ENCODE results near the gene CACNA2D1.

The CACNA2D1 gene

DNA sequence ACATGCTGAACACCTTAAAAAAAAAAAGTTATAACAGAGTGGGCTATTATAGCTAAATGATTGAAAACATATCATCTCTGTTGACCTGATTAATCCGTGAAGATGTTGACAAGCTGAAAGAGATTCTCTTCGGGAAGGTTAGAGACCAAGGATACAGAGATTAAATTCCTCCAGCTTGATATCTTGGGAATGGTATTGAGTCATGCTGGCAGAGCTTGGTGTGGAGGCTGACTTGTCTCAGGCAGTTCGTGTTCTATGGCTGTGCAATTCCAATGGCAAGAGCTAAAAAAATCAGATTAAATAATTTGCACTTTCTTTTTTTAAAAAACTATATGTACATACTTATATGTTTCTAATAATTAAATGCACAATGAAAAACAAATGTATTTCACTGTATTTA is 24.9 kb upstream of the CACNA2D1 start:
- H3K4me3 ChIP-seq (ENCODE audit: low read length): no peak overlapping the region
- DNase-seq (ENCODE audit: low read depth): no peak
- TF ChIP-seq, protein P1, sequence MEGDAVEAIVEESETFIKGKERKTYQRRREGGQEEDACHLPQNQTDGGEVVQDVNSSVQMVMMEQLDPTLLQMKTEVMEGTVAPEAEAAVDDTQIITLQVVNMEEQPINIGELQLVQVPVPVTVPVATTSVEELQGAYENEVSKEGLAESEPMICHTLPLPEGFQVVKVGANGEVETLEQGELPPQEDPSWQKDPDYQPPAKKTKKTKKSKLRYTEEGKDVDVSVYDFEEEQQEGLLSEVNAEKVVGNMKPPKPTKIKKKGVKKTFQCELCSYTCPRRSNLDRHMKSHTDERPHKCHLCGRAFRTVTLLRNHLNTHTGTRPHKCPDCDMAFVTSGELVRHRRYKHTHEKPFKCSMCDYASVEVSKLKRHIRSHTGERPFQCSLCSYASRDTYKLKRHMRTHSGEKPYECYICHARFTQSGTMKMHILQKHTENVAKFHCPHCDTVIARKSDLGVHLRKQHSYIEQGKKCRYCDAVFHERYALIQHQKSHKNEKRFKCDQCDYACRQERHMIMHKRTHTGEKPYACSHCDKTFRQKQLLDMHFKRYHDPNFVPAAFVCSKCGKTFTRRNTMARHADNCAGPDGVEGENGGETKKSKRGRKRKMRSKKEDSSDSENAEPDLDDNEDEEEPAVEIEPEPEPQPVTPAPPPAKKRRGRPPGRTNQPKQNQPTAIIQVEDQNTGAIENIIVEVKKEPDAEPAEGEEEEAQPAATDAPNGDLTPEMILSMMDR (conservative IDR thresholded peaks at IDR 0.05; ENCODE audit: low read depth, low read length): no peak

DNA sequence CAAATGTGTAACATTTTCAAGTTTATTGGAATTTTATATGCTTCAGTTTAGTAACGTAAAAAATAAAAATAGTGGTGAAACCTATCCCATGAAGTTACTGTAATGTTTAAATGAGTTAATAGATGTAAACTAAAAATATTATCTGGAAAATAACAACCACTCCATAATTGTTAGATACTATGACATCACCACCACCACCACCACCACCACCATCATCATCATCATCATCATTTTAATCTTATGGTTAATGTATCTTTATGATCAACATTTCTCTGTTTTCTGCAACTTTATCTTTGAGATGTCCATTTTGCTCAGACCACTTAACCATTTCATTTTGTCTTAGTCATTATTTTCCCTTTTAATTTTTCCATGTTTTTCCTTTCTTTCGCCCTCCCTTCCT is 23.4 kb upstream of the CACNA2D1 start:
- no peak for DNase-seq (ENCODE audit: low read depth)
- H3K4me3 ChIP-seq (ENCODE audit: low read length): no peak overlapping the region
- TF ChIP-seq, protein P1 (conservative IDR thresholded peaks at IDR 0.05; ENCODE audit: low read depth, low read length): no peak

- no peak for DNase-seq (ENCODE audit: low read depth)
- TF ChIP-seq, protein P1 (conservative IDR thresholded peaks at IDR 0.05; ENCODE audit: low read depth, low read length): no peak
Observed at GRCh38 chr7:82464372-82464771, 20.8 kb upstream of the CACNA2D1 start.

DNA sequence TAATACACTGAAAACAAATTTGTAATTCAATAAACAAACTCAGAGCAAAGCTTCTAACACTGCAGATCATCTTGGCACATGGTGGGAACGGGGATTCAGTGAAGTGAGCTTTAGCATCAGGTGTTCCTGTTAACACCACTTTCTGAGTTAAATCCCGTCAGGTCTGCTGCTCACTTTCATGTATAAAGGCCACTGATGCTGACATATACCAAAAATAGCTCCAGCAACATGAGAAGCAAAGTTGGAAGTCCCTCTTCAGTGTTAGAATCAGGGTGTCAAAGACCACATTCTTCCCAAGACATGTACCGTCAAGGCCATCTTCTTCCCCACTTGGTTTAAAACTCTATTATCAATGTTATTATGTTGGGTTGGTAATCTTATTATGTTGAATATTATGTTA is 11.7 kb upstream of the CACNA2D1 start:
- H3K4me3 ChIP-seq (ENCODE audit: low read length): no peak overlapping the region
- TF ChIP-seq, protein P1 (conservative IDR thresholded peaks at IDR 0.05; ENCODE audit: low read depth, low read length): no peak
- DNase-seq (ENCODE audit: low read depth): no peak

More at GRCh38 chr7:82464372-82464771, 20.8 kb upstream of the CACNA2D1 start:
- H3K4me3 ChIP-seq (ENCODE audit: low read length): no peak overlapping the region

GRCh38 chr7:82450759-82451158 is 7.2 kb upstream of the CACNA2D1 start:
- TF ChIP-seq, protein P1 (conservative IDR thresholded peaks at IDR 0.05; ENCODE audit: low read depth, low read length): no peak

GRCh38 chr7:82449910-82450309 is 6.3 kb upstream of the CACNA2D1 start:
- no peak for DNase-seq (ENCODE audit: low read depth)
- TF ChIP-seq, protein P1 (conservative IDR thresholded peaks at IDR 0.05; ENCODE audit: low read depth, low read length): no peak

More at GRCh38 chr7:82450759-82451158, 7.2 kb upstream of the CACNA2D1 start:
- DNase-seq (ENCODE audit: low read depth): no peak
- no peak overlapping the region for H3K4me3 ChIP-seq (ENCODE audit: low read length)

GRCh38 chr7:82446897-82447296 is 3.3 kb upstream of the CACNA2D1 start:
- no peak for DNase-seq (ENCODE audit: low read depth)
- TF ChIP-seq, protein P1 (conservative IDR thresholded peaks at IDR 0.05; ENCODE audit: low read depth, low read length): no peak
- no peak overlapping the region for H3K4me3 ChIP-seq (ENCODE audit: low read length)

More at GRCh38 chr7:82449910-82450309, 6.3 kb upstream of the CACNA2D1 start:
- no peak overlapping the region for H3K4me3 ChIP-seq (ENCODE audit: low read length)
